GM13977 (cell line): ENCODE data around the gene MIER2.

Experiments used
- DNase-seq: peaks from one replicate; pipeline ENCODE4 v3.0.0; 2012; ENCODE audit warnings: low spot score
- in situ Hi-C: fragments of 300-500 bp; cut with MboI; formaldehyde crosslinking; loops from one replicate; pipeline ENCODE4 v1.12.0; 2022; ENCODE audit warnings: low sequenced_read_pairs, low pct_unique_long_range_greater_than_20kb, mixed read lengths, inconsistent platforms; ENCODE audit not compliant: unreplicated experiment
- TF ChIP-seq, protein P1 (sequence below): IDR thresholded peaks from 2 replicates; pipeline ENCODE4 v1.5.1; 2012; ENCODE audit warnings: mild to moderate bottlenecking, control low read depth; ENCODE audit not compliant: insufficient read depth; ENCODE audit errors: extremely low read depth, missing control alignments

The MIER2 gene

DNA sequence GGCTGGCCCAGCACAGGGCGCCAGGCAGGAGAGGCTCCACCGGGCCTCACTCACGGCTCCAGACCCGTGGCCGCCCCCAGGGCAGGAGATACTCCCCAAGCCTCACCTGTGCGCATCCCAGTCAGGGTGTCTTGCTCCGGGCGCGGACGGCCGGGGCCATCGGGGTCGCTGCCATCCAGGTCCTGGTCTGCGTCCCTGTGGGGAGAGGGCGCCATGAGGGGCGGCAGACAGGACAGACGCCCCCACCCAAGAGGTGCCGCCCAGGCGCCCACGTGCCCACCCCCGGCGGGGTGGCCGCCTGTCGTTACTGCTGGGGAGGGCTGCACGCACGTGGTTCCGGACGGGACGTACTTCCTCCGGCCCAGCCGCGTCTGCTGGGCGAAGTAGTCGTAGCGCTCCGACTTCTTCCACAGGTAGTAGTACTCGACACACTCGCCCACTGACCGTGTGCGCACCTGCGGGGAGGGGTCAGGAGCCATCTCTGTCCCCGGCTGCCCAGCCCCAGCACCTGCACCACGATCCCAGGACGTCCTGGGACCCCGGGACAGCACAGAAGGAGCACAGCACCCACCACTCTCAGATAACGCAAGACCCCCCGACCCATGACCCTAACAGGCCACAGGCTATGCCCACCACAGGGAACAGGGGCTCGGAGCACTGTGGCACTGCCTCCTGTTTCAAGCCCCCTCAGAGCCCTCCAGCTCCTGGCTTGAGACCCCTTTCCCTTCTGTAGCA lies 36.0 kb downstream of the MIER2 start:
- in situ Hi-C loops, result no loop called here
- no peak for DNase-seq
- TF ChIP-seq, protein P1, sequence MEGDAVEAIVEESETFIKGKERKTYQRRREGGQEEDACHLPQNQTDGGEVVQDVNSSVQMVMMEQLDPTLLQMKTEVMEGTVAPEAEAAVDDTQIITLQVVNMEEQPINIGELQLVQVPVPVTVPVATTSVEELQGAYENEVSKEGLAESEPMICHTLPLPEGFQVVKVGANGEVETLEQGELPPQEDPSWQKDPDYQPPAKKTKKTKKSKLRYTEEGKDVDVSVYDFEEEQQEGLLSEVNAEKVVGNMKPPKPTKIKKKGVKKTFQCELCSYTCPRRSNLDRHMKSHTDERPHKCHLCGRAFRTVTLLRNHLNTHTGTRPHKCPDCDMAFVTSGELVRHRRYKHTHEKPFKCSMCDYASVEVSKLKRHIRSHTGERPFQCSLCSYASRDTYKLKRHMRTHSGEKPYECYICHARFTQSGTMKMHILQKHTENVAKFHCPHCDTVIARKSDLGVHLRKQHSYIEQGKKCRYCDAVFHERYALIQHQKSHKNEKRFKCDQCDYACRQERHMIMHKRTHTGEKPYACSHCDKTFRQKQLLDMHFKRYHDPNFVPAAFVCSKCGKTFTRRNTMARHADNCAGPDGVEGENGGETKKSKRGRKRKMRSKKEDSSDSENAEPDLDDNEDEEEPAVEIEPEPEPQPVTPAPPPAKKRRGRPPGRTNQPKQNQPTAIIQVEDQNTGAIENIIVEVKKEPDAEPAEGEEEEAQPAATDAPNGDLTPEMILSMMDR, result no peak

DNA sequence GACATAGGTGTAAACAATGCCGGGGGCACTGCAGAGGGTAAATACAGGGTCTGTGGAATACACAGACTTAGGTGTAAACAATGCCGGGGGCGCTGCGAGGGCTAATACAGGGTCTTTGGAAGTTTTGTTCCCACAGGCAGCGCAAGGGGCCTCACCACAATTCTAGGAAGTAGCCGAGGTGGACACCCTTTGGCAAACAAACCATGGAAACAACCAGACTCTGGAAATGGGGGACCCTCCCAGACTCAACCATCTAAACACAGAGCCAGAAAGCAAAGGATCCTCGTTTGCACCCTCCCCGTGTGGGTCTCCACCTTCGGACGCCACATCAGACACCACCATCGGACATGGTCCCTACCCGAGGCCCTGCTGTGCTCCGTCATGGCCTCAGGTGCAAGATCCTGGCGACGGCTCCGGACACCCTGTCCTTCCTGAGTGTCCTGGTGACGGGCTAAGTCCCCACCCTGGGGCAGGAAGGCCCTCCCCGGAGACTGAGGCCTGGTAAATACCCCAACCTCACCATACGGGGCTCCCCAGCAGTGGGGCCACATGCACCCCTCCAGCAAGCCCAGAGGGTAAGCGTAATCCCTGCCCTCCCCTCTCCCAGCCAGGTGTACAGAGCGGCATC lies 36.7 kb downstream of the MIER2 start:
- TF ChIP-seq, protein P1, result no peak
- no peak for DNase-seq
- in situ Hi-C loops, result no loop called here

DNA sequence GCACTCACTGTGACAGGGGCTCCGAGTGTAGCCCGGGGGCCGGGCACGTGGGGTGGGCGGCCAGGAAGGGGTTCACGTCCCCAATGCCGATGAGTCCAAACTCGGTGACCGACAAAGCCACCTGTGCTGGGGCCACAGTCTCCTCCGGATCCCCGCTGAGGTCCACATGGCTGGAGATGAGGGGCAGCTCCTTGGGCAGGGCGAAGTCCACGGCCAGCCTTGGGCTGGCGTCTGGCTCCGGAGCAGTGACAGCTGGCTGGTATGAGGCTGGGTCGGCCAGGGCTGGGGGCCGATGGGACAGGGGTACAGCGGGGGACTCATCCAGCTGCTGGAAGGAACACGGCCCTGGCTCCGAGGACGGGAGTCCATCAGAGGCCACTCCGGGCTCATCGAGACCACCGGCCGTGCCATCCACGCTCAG lies 37.5 kb downstream of the MIER2 start:
- DNase-seq, result no peak
- in situ Hi-C loops, result no loop called here
- TF ChIP-seq, protein P1, result no peak

DNA sequence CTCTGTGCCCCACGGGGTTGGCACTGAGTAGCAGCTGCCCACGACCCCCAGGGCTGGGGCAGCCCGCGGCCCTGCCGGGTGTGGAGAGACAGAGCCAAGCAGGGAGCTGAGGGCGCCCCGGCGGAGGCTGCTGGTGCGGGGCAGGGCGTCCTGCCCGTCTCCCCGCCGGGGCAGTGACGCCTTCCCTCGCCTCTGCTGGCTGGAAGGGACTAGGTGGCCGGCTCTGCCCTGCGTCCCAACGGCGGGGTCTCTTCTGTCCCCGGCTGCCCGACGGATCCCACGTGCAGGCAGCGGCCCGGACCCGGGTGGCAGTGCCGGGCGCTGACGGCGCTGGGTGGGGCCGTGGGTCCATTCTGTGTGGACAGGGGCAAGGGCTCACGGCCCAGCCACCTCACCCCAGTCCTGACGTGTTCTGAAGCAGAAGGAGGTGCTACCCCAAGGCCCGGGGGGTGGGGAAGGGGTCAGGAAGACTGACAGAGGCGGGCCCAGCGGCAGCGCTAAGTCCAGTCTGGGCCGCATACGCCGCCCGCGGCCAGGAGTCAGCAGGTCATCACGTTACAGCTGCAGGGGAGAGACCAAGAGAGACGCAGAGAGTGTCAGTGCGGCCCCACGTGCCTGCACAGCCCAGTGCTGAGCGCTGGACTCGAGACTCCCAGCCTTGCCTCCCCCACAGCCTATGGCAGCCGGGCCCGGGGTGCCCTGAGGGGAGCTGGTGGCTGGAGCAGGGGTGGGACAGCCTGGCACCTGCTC lies 38.3 kb downstream of the MIER2 start:
- TF ChIP-seq, protein P1, result no peak
- DNase-seq, result no peak
- in situ Hi-C loops, result no loop called here

DNA sequence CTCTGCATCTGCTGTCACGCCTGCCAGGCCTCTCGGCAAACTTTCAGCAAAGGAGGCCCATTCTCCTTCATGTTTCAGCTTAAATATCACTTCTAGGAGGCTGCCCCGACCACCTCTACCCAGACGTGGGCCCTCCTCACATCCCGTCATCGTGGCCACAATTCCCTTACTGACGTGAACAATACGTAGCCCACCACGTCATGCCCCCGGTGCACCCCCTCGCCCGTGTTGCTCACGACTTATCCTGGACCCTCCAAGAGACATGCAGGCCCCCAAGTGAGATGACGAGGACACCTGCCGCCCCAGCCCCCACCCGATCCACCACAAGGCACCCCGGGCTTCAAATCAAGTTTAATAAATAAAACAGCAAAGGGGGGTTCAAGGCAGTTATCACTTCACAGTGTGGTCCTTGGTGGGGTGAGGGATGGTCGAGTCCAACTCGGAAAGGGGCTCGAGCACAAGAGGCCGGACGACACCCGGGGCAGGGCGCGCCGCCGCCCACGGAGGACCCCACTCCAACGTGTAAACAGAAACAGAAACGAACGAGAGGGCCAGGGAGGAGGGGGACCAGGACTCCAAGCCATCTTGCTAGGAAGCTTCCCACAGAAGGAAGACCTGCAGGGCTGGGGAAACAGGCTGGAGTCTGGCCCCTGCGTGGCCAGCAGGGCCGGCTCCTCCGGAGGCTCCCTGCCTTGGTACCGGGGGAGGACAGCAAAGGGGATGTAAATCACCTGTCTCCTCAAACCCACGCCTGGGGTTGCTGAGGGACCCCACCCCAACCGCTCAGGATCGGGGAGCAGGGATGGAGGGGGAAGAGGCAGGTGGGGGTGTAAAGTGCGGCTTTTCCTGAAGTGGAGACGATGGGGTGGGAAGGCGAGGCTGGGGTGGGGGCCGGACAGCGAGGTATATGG lies 39.1 kb downstream of the MIER2 start:
- TF ChIP-seq, protein P1, result no peak
- DNase-seq, result no peak
- in situ Hi-C loops, result no loop called here
